ENCODE measurements around the gene WIF1.

Gene WIF1

DNA sequence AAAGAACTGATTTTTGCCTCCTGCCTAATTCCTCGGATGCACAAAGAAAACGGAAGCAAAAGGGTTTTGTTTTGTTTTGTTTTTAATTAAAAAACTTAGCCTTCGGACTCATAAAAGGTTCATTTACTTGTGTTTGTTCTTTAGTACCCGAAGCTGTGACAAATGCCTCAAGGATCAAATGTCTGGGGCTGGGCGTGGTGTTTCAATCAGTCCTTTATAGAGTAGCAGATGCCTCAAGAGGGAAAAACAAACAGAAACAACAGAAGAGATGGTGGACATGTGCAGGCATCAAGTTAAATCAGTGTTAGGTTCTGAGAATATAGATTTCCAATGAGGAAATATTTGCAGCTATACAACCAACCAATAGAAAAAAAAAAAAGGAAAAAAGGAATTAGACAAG lies 1.6 kb upstream of the WIF1 start:
- no peak for DNase-seq (ENCODE audit: low read depth in 2 of 2)

DNA sequence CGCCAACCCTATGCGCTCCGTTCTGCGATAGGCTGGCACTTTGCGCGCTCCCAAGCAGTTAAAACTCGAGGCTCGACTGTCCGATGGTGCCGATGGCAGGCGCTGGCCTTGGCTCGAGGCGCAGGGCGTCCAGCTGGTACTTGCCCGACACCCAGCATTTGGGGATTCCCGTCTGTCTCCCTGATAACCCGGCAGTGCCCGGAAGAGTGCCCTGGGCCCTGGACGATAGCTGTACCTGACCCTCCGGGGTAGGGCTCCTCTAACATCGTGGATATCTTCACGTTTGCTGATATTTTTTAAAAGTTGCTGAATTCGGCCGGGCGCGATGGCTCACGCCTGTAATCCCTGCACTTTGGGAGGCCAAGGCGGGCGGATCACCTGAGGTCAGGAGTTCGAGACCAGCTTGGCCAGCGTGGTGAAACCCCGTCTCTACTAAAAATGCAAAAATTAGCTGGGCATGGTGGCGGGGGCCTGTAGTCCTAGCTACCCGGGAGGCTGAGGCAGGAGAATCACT lies 908 bp upstream of the WIF1 start:
- no peak for DNase-seq (ENCODE audit: low read depth in 2 of 2)

DNA sequence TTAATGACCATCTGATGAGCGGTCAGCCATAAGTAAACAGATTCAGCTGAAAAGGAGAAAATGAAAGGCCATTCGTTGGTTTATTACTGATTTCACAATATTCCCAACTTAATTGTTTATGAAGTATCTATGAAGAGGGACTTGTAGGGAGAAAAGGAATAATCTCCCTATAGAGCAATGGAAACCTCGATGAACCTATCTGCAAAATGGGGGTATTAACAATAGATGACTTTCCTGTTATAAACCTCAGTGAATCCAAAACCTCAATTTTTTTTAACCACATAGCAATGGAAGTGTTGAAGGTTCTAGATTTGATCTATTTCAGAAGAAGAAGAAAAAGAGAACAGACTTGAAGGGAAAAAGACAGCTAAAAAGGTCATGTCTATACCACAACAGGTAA lies 2.0 kb downstream of the WIF1 start:
- DNase-seq (ENCODE audit: low read depth in 2 of 2): no peak

DNA sequence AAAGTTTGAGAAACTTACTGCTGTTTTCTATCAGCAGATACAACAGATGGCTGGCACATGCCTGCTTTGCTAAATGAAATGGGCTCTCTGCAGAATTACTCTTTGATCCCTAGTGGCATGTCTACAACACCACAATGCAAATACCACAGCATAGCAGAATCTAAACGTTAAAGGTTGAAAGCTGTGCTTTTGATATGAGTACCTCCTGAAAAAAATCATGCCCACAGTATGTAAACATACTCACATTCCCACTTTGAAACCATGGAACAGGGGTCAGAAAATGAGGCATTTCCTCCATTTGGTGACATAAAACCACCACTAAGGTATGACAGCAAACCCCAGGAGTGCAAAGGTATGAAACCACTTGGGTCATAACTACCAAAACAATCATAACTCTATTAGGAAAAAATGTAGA lies 7.5 kb downstream of the WIF1 start:
- no peak for DNase-seq (ENCODE audit: low read depth in 2 of 2)

DNA sequence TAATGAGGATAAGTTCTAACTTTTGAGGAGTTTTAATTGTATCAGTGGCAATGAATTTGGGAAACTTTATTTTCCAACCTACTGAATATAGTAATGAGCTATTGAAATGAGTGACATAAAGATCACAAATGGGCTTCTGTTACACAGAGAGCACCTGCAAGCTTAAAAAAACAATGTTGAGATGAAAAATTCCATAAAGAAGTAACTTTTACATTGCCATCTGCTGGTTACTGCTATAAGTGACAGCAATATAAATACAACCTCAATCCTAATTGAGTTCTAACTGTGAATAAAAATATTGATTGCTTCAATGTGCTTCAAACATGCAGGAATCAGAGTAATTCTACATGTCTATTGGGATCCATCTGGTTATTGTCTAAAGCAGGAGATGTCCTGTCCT lies 14.2 kb downstream of the WIF1 start:
- no peak for DNase-seq (ENCODE audit: low read depth in 2 of 2)

DNA sequence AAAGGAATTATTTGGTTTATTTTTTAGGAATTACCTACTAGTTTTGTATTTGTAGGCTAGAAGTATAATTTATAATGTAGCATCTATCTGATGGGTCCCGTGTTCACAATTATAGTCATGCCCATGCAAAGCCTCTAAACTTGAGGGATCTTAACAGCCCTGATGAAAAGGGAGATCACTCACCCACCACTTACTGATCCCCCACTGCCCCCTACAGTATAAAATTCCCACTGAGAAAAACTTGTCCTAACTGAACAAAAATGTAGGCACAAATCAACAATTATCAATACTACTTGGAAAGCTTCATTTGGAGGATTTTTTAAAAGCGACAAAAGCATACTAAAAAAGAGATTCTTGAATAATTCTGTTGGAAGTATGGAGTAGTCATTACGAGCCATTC lies 21.0 kb downstream of the WIF1 start:
- no peak for DNase-seq (ENCODE audit: low read depth in 2 of 2)

DNA sequence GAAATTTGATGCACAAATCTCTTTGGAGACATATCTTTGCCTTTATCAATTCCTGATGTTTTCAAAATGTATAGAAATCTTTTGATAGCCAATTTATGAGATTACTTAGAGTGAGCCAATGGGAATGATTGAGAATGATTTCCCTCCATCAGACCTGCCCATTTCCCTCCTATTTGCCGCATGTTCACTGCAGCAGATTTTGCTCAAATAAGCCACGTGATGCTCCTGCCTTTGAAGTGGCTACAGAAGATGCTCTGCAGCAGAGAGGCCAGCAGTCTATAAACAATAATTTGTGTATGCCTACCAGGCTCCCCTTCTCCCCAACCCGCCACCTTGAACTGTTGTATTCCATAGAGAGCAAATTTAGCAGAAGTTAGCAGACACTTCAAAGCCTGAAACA lies 21.9 kb downstream of the WIF1 start:
- DNase-seq (ENCODE audit: low read depth in 2 of 2): no peak

DNA sequence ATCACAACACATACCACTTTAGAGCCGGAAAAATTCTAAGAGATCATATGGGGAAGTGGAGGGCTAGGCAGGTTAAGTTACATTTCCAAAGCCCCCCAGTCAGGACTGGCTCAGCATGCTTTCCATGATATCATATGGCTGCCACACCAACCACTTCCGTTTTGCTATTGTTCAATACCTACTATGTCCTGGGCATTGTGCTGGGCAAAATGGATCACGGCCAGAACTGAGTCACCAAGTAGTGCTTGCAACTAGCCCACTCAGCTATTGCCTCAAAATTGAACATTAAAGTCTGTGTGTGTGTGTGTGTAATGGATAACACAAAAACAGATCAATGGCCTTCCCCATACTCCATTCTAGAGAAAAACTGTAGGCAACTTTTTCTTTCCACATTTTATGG lies 22.7 kb downstream of the WIF1 start:
- no peak for DNase-seq (ENCODE audit: low read depth in 2 of 2)

DNA sequence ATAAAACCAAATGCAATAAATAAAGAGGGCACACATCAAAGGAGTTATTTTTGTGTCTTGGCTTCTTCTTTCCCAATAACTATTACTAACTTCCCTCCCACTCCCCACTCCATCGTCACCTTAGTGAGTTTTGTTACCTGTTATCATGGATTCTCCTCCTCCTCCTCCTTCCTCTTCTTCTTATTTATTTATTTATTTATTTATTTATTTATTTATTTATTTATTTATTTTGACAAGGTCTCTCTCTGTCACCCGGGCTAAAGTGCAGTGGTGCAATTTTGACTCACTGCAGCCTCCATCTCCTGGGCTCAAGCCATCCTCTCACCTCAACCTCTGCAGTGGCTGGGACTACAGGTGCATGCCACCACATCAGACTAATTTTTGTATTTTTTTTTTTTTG lies 26.4 kb downstream of the WIF1 start:
- no peak for DNase-seq (ENCODE audit: low read depth in 2 of 2)

DNA sequence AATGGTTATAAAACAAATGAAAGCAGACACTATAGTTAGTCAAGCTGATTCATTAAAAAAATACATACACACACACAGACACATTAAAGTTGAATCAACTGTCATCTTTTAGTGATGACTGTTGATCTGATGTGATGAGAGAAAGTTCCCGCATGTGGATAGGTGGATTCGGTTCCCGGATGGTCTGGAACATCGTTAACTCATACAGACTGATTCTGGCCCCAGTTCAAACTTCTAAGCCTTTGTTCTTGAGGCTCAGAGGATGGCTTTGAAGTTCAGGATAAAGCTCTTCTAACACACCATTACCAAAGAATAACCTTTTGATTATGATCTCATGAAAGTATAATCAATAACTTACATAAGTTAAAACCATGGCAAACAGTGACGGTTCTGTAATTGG lies 27.5 kb downstream of the WIF1 start:
- DNase-seq (ENCODE audit: low read depth in 2 of 2): no peak

DNA sequence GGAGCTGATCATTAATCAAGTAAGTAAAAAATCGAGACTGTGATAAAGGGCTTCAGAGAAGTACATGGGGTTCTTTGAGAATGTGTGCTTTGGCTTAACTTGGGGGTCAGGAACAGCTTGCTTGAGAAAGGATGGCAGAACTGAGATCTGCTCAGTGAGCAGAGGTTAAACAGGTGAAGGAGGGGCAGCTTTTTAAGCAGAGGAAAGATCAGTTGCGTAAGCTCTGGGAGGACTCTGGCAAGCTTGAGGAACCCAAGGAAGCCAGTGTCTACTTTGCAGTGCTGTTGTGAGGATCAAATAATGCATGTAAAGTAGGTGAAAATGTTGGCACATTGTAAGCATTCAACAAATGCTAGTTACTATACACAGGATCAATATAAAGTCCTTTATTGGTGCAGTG lies 30.6 kb downstream of the WIF1 start:
- no peak for DNase-seq (ENCODE audit: low read depth in 2 of 2)

DNA sequence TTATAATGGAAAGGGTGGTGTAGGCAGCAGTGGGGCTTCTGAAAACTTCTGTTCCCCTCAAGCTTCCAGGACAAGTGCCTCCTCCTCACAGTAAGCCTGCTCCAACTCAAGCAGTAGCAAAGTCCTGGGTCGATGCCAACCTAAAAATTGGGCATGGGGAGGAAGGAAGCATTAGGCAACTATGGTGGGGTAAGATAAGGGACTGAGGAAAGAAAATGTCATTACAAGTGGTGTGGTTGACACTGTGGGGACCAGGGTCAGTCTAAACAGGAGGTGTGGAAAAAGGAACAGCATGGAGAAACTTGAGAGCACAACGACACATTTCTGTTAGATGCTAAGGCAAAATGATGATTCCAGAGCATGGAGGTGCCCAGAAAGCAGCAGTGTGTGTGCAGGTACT lies 34.9 kb downstream of the WIF1 start:
- no peak for DNase-seq (ENCODE audit: low read depth in 2 of 2)

DNA sequence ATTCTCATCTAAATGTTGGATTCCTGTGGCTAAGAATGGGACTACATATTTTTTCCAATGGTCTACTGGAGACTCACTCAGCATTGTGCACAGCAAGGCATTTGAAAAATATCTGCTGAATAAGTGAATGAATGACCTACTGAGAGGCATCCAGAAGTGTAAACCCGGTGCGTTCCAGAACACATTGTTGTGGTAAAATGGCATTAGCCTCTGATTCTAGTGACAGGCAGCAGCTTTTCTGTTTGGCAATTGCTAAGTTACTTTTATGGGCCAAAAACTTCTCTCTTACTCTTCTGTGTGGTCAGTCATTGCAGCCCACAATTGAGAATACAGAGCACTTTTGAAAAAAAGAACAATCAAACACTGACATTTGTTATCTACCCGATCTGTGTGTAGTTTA lies 36.5 kb downstream of the WIF1 start:
- no peak for DNase-seq (ENCODE audit: low read depth in 2 of 2)

DNA sequence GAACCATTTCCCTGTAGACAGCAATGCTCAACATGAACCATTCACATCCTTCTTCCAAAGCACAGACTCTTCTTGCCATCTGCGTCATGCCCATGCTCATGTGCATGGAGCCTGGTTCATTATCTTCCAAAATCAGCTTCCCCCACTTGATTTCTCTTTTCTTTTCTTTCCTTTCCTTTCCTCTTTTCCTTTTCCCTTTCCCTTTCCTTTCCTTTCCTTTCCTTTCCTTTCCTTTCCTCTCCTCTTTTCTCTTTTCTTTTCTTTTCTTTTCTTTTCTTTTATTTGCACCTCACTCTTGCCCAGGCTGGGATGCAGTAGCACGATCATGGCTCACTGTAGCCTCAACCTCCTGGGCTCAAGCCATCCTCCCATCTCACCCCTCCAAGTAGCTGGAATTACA lies 37.5 kb downstream of the WIF1 start:
- DNase-seq (ENCODE audit: low read depth in 2 of 2): no peak

DNA sequence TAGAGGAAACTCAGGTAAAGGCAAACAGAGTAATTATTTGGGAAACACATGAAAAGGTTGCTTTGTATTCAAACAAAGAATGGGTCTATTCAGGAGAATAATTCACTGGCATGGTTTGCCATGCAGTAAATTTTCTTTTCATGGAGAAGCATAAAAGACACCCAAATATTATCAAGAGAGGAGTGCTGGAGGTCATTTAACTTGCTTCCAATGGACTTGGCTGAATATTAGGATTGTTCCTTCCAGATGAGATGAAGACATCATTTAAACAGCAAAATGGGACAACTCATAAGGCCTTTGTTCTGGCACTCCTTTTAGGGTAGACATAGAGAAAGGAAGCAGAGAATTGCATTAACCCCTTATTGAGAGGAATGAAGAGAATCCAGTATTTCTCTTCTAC lies 38.7 kb downstream of the WIF1 start:
- DNase-seq (ENCODE audit: low read depth in 2 of 2): no peak

DNA sequence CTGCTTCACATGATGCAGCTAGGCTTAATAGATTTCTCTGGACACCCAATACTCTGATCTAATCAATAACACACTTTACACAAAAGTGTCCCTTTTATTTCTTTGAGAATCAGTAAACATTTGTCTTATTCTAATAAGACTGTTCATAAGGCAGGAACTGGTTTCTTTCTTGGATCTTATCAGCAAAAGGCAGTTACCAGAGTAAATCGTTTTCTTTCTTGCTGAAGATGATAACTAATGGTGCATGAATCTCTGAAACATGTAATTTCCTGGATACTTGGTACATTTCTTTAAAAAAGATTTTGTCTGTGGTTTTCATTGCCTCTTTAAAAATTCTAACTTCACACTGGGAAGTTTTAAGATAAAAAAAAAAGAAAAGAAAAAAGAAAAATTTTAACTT lies 39.6 kb downstream of the WIF1 start:
- DNase-seq (ENCODE audit: low read depth in 2 of 2): no peak

DNA sequence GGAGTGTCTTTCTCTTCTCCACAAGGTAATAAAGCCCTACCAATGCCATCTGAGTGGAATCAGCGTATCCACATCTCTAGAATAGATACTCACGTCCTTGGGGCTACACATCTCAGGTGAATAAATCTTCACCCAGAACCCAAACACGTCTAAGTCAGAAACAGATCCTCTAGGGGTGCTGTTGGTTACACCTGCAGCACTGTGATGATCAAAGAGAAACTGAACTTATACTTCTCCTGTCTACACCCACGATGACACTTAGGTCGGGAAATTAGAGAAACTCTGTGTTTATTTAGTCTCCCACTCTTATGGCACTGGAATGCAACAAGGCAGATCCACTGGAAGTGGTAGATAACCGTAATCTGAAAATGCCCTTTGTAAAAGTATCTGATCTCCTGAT lies 46.2 kb downstream of the WIF1 start:
- DNase-seq (ENCODE audit: low read depth in 2 of 2): no peak

DNA sequence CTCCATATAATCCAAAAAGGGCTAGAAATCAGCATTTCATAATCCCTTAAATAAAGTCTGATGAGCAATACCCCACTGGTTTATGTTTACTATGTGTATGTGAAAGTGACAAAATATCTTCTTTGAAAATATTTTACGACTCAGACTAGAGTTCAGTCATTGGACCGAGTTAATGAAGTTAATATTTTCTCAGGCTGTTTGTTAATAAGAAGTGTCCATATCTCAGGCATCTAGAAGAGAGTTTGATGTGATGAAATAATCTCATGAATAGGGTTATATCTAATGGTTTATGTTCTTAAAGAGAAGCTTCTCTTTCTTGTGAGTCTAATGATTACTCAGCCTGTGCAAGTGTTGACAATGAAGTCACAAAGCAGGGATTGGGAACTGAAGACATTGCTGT lies 51.8 kb downstream of the WIF1 start:
- no peak for DNase-seq (ENCODE audit: low read depth in 2 of 2)

DNA sequence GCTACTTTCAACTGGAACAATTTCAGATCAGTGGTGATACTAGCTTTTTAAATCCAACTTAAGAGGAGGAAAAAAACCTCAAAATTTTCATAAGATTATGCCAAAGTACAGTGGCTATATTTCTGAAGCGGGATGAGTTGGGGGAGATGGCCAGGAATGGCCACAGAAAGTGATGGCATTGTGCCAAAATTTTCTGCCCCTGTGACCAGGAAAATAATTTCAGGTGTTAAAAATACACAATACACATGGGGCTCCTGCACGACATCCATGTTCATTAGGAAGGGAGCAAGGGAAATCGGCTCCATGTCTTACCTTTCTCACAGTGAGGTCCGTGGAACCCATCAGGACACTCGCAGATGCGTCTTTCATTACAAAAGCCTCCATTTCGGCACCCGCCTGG lies 53.7 kb downstream of the WIF1 start:
- no peak for DNase-seq (ENCODE audit: low read depth in 2 of 2)

DNA sequence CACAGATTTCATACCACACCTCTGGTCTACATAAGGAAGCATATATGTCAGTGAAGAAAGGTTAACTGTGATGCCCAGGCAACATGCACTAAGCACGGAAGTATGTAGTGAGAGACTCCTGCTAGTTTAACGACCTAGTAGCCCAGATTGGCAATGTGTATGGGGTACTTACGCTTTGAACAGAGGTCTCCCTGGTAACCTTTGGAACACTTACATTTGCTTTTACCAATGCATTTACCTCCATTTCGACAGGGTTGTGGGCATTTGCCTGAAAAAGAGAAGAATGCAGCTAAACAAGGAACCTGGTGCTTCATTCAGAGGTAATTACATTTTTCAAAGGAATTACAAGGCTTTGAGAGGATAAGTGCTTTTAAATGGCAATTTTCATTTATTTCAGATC lies 65.2 kb downstream of the WIF1 start:
- DNase-seq (ENCODE audit: low read depth in 2 of 2): no peak

DNA sequence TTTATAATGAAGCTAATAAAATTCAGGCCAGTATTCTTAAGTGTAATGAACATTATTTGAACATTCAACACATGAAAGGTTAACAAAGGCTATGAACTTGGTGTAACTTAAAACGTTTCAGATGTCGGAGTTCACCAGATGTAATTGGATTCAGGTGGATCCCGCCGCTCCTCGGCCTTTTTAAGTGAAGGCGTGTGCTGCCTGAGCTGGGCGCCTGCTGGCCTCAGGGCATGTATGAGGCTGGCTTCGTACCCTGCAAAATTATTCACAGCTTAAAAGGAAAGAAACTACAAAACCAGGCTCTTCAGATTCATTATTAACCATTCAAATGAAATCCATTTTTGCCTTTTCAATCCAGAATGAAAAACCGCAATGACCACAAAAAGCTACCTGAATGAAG lies 69.9 kb downstream of the WIF1 start:
- no peak for DNase-seq (ENCODE audit: low read depth in 2 of 2)

DNA sequence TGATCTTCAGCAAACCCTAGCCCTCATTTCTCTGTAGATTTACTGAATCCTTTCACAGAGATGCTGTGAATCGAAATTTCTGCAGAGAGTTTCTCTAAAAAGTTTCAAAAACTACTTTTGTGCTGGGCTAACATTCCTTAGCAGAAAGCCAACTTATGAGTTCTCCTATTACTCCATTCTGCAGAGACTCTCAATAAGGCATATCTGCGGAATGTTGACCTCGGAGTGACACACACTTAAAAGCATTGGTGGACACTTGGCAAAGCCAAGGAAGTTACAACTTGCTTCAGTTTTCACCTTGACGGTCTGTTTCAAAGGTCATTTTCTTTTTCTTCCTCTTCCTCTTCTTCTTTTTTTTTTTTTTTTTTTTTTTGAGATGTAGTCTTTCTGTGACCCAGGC lies 75.8 kb downstream of the WIF1 start:
- DNase-seq (ENCODE audit: low read depth in 2 of 2): no peak

DNA sequence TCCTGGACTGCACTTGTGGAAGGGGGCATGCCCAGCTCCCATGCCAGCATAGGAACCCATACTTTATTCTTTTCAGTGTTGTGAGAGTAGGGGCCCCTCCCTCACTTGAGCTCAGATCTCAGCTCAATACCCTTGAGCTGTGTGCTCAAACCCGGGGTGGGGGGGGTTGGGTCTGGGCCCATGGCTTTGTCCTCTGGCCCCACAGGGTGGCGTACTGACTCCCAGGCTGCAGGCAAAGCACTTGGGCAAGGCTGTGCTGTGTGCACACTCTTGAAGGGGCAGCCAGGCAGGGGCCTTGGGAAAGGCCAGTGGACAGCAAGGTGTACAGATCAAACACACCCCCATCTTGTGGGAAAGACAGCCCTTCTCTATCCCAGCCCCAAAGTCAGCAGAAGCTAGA lies 81.8 kb downstream of the WIF1 start:
- DNase-seq (ENCODE audit: low read depth in 2 of 2): no peak

DNA sequence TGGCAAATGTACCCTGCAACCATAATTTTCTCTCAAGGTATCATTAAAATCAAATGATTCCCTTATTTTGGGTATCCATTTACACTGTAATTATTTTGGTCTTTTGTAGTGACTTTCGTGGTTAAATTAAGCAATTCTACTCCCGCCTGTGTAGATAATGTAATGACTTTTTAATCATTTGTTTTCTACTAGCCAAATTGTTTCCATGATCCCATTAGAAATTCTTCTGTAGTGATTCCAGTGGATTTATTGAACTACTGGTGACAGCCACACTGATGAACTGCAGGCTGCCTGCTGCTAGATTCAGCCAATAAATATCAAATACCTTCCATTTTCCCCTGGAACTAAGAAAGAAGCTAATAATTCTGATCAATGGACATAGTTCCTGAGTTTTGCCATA lies 96.0 kb downstream of the WIF1 start:
- DNase-seq (ENCODE audit: low read depth in 2 of 2): no peak

DNA sequence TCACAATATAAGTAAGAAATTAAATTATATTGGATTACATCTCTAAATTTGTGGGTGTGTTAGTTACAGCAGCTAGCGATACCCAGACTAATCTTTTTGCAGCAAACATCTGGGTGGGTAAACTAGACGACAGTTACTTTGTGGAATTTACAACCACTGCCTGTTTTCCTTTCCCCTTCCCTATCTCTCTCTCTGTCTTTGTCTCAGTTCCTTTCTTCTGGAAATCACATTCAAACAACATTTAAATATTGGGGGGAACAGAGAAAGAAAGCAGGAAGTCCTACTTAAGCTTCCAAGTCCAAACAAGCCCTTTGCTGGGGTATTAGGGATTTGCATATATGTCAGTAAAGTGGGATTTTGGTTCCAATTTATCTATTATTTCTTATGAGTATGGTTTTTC lies 97.6 kb downstream of the WIF1 start:
- no peak for DNase-seq (ENCODE audit: low read depth in 2 of 2)
